Measurements from ENCODE around the gene NAPSA. TPM values are rescaled to one million over a fixed set of nuclear protein-coding genes. Genes with fewer than 3 reads are reported as not detected.
A peak's percentile ranks its signal among the peaks of the same experiment; 100 is the strongest.

The NAPSA gene
- total and polyA plus RNA-seq, 9 of the 15 experiments (the other 6 are each of a cell fraction or from before 2014, with no cell fraction given): 0.25 to 1.9 (median 0.69) TPM

- TF ChIP-seq NKRF (IDR thresholded peaks at IDR 0.05; ENCODE audit: borderline replicate concordance) (peak; percentile 68), ZNF717 (CRISPR knock-in tag; IDR thresholded peaks at IDR 0.05) (no peak), HOXB6 (CRISPR knock-in tag; IDR thresholded peaks at IDR 0.05; ENCODE audit: borderline replicate concordance) (no peak), SOX6 (IDR thresholded peaks at IDR 0.05) (peak; percentile 45; the same call in 1 of the 2 replicates), ZNF217 (CRISPR knock-in tag; IDR thresholded peaks at IDR 0.05) (no peak), TBP (optimal IDR thresholded peaks at IDR 0.05; ENCODE audit: low read depth, low read length) (peak; percentile 96), CREM (IDR thresholded peaks at IDR 0.05; ENCODE audit: low read depth) (peak; percentile 40; the same call in 1 of the 2 replicates), VEZF1 (CRISPR knock-in tag; IDR thresholded peaks at IDR 0.05) (peak; percentile 94), ZNF644 (tag; IDR thresholded peaks at IDR 0.05; ENCODE audit: low read depth) (no peak), PCBP1 (IDR thresholded peaks at IDR 0.05; ENCODE audit: low read depth, low read length, poor library complexity, severe bottlenecking) (no peak), ZNF518B (CRISPR knock-in tag; IDR thresholded peaks at IDR 0.05) (no peak), ELF4 (CRISPR knock-in tag; IDR thresholded peaks at IDR 0.05) (peak; percentile 74; the same call in 1 of the 2 replicates), IRF1 (CRISPR knock-in tag; IDR thresholded peaks at IDR 0.05; ENCODE audit: borderline replicate concordance) (no peak), ZNF561 (CRISPR knock-in tag; conservative IDR thresholded peaks at IDR 0.05) (no peak), HMG20B (CRISPR knock-in tag; IDR thresholded peaks at IDR 0.05) (no peak), ZBTB9 (CRISPR knock-in tag; IDR thresholded peaks at IDR 0.05) (peak; percentile 69; the same call in 1 of the 2 replicates), MTA2 (IDR thresholded peaks at IDR 0.05; ENCODE audit: low read depth) (no peak), FOXK2 (conservative IDR thresholded peaks at IDR 0.05 in 1 of 2, IDR thresholded peaks at IDR 0.05 in 1 of 2; ENCODE audit: low read depth in 2 of 2) (peak in 1 of 2 experiments; percentile 42; a peak in 2 of 4 replicates)
These were observed 36.1 kb downstream of the NAPSA start, which contains the start of gene KCNC3 (continued) for GRCh38 chr19:50329146-50329925.

Measured in K562 (cell line).